HG02571 (cell line): ENCODE measurements around the gene PPY.
"Not testable (repeated sequence)": the region's sequence is repeated elsewhere in the genome, so short reads cannot be mapped to it uniquely, and the experiment has no call there.

Experiments used
- ATAC-seq: cut with Tn5 transposase; IDR thresholded peaks from one replicate; pipeline ENCODE4 v1.9.1; 2021; ENCODE audit warnings: mild to moderate bottlenecking, moderate library complexity; ENCODE audit not compliant: unreplicated experiment

PPY gene

DNA sequence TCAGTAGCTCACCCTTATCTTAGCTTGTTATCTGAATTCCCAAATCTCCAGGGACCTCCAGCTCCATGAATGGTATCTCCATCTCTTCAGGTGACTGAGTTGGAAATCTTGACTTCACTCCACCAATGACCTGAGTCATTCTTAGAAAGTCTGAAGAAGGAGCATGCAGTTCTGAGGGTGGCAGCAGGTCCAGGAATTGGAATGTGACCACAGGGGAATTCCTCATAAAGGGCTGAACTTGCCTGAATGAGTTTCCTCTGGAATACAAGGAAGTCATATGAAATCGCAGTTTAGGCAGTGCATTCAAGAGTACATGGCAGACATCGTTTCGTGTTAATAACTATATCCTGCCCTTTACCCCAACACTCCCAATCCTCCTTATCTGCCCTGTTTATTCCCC, 24.0 kb upstream of the PPY start:
- ATAC-seq, result no peak

DNA sequence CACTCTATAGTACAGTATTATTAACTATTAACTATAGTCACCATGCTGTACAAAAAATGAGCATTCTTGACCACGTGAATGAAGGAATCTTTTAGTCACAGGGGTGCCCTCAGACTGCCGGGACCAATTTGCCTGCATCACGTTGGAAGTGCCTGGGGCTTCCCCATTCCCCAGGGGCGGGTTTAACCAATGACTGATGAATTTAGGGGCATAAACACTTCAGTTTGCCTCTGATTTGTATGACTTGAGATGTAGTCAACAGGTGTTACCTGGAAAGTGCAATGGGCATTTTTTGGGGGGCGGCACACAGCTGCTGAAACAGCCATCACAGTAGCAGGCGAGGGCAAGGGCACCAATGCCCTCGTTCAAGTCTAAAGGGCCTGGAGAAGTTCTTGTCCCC, 20.2 kb upstream of the PPY start:
- no peak for ATAC-seq

DNA sequence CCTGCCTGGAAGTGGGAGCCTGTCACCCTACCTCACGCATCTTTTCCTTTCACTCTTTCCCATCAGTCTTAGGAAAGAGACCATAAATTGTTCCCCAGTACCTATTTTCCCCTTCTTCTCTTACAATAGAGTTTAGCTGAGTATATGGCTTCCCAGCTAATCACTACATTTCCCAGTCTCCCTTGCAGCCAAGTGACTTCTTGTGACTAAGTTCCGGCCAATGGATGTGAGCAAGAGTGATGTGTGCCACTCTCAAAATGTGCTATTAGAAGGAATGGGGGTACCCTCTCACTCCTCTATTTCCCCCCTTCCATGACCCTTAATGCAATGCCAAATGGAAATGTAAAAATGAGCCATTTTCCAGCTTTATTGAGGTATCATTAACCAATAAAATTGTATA, 19.7 kb upstream of the PPY start:
- ATAC-seq, result no peak

DNA sequence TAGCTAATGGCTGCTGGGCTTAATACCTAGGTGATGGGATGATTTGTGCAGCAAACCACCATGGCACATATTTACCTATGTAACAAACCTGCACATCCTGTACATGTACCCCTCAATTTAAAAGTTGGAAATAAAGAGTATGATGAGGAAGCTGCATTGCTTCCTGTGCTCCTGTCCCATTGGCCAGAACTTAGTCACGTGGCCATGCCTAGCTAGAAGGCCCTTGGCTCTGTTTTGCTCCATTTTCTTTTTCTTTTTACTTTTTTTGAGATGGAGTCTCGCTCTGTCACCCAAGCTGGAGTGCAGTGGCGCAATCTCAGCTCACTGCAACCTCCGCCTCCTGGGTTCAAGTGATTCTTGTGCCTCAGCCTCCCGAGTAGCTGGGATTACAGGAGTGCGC, 19.0 kb upstream of the PPY start:
- ATAC-seq, result not testable (repeated sequence)

DNA sequence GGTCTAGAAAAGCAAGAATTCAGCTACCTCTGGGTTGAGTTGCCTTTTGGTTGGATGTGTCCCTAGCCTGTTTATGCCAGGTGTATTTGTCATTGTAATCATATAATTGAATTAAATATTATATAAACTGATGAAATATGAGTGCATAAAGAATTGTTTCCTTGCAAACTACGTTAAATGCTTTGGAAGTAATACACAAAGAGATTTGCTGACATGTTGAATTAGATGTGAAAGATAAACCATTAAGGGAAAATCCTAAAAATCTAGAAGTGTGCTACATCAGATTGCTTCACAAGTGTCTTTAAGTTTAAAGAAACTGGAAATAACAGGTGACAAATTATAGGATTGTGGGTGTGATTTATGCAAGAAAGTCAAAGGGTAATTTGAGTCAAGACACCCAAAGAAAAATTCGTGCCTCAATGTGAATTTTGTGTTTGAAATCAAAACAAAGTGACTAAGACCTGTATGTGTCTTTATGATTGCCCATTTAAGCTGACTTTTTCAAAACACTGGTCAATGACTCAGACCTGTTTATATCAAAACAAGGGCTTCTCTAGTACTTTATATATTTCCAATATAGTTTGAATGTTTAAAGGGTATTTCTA, 16.6 kb upstream of the PPY start:
- ATAC-seq, result no peak

DNA sequence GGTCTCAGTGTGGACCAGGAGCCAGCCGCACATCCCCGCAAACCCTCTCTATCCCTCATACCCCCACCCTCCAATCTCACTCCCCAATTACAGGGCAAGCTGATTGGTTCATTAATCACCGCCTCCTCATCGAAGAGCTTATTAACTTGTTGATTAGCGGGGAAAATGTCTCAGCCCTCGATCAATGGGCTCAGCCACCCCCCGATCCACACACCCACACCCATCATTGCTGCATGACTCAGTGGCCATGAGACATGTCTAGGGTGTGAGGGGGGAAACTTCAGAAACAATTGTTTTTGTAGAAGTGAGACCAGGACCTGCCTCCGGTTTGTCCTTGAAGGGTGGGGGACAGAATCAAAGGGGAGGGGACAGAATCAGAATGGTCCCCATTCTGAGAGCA, 13.9 kb upstream of the PPY start:
- ATAC-seq, result no peak

DNA sequence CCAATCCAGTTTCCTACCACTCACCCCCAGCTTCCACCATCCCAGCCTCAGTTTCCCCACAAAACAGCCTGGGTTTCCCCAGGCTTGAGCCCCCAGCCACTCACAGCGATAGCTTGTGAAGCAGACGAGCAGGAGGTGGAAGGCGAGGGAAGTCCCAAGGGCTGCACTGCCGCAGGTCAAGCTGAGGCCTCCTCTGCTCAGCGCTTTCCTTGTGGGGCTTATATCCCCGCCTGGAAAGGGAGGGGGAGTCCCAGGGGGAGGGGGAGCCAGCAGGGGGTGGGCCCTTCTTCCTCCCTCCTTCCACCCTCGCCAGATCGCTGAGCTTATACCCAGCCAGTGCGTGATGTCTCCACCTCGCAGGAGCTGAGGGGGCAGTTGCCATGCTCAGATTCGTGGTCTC, 11.5 kb upstream of the PPY start, which contains the start of gene PYY:
Gene PYY, minus strand, starts transcription at position 195 of the 400 bp plus-strand sequence. CDS start 457 bp downstream, outside the sequence.
- ATAC-seq, result no peak

DNA sequence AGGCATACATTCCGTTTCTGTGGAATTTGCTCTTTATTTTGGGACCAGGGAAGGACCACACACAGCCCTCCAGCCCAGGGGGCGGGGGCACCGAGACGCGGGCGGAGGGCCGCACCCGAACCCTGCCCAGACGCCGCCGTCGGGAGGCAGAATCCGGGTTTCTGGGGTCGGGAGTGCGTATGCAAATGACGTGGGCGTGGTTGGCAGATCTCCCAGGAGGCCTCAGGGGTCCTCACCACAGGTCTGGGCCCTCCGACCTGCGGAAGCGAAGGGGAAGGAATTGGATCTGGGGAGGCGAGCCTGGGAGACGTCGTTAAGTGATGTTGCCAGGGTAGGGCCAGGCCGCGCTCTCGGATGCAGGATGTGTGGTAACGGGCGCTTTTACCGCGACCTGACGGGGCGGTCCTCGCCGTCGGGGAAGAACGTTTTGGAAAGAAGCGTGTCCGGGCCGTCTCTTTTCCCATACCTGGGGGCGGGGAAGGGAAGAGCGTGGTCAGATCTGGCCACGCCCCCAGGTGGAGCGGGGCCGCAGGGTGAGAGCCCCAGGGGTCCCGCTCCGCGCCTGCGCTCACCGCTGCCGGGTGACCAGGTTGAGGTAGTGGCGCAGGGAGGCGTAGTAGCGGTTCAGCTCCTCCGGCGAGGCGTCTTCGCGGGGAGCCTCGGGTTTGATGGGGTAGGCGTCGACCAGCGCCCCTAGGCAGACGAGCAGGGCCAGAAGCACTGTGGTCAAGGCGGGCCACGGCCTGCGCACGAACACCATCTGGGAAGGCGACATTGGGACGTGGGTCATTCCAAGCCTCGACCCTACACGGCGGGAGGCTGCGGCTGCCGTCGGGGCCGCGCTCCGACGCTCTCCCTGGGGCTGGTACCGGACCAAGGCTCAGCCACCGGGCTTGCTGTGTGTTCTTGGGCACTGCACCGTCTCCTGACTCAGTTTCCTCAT, 10.7 kb upstream of the PPY start:
- no peak for ATAC-seq

DNA sequence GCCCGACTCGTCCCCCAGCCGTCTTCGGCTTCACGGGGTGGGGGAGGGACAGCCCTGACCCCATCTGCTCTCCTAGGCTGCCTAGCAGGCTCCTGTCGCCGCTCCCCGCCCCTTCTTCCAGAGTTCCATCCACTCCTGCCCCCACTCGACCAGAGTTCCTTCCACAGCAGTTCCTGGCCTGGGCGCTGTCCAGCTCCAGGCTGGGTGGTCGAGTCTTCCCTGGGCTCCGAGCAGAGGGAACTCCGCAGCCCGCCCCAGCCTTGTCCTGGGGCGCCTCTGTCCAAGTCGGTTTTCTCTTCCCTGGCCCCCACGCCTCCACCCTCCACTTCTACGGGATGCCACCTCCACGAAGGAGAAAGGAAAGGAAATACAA, 10.1 kb upstream of the PPY start:
- no peak for ATAC-seq

DNA sequence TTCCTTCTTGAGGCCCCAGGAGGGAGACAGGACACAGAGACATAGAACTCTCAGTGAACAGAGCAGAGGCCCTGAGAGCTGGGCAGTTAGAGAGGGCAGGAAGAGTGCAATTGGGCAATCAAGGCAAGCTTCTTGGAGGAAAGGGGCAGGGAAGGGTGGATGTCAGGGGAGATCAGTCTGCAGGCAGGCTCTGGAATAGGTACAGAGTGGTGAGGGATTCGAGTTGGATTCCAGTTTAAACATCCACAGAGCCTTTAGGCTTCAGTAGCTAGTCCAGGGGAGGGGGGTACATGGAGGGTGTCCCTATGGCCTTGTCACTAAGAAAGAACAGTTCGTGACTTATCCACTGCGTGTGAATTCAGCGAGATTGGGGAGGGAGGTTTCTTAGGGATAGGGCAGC, 9.5 kb upstream of the PPY start:
- no peak for ATAC-seq

DNA sequence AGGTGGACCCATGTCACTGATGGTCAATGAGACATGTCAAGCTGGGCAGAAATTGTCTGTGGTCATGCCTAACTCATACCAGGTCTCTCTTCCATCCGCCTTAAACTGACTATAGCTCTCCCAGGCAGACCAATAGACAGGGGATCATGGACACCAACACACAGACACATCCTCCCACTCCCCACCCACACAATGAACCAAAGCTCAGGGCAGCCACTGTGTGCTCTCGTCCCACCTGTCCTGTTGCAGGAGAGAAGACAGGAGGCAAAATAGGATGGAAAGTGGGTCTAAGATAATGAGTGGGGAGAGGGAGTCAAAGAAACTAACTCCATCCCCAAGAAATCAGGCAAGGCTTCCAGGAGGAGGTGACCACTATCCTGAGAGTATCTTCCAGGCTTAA, 8.3 kb upstream of the PPY start:
- no peak for ATAC-seq

DNA sequence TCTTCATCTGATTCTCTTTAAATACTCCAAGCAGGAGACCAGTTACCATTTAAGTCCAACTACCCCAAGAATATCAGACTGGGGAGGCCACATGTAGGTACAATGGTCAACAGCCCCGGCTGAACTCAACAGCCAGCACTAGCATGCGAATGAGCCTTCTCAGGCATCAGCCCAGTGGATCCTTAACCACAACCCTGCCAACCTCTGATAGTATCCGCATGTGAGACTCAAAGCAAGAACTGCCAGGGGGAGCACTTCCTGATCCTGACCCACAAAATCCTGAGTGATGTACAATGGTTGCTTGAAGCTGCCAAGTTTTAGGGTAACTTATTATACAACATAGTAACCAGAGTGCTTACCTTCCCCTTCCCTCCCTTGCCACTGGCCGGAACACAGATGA, 7.5 kb upstream of the PPY start:
- ATAC-seq, result no peak

DNA sequence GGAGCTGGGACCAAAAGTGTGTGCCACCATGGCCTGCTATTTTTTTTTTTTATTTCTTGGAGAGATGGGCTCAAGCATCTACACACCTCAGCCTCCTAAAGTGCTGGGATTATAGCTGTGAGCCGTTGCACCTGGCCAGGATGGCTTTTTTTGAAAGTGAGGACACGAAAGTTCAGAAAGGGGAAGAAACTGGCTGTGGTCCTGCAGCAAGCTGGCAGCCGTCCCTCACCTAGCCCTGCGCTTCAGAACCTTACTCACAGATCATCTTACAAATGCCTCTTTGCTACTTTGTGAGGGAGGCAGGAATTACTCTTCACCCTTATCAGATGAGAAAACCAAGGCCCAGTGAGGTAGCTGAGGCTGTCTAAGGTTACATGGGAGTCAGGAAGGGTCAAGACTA, 4.5 kb upstream of the PPY start:
- no peak for ATAC-seq

DNA sequence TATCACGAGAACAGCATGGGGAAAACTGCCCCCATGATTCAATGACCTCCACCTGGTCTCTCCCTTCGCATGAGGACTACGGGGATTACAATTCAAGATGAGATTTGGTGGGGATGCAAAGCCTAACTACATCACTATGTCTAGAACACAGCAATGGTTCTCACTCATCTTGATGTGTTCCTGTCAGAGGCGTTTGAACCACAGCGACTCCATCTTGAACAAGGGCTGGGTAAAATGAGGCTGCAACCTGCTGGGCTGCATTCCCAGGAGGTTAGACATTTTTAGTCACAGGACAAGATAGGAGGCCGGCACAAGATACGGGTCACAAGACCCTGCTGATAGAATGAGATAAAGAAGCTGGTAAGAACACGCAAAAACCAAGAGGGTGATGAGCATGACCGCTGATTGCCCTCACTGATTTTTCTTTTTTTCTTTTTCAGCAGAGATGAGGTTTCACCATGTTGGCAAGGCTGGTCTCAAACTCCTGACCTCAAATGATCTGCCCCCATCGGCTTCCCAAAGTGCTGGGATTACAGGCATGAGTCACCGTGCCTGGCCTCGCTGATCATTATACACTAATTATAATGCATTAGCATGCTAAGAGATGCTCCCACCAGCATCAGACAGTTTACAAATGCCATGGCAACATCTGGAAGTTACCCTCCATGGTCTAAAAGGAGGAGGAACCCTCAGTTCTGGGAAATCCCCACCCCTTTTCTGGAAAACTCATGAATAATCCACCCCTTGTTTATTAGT, 3.0 kb upstream of the PPY start:
- ATAC-seq, result no peak

DNA sequence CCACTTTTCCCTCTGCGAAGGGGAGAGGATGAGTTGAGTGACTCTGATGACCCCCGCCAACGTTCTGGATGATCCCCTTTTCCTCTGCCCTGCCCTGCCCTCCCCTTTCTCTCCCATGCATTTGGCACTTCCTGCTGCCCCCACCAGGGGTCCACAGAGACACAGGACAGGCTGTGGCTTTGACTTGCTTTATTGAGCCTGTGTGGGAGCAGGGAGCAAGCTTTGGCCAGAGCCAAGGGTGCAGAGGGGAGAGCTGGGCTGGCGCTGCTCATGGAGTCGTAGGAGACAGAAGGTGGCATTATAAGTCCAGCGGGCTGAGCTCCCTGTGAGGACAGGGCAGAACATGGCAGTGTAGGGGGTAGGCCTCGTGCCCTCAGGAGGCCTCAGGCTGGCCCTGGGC, 1.6 kb downstream of the PPY start:
- no peak for ATAC-seq

DNA sequence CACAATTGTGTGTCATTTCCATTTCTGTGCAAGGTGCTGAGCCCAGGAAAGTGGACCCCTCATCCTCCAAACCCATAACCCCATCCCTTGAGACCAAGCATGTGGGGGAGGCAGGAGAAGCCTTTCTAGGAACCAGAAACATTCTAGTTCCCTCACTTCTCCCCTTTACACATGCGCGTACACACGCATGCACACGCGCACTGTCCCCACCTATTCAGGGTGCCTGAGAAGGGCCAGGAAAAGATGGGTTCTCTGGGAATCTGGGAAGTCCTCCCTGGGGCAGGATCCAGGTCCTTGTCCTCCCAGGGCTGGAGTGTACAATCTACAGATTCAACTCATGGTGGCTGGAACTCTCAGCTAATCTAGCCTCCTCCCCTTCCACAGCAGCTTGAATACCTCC, 2.4 kb downstream of the PPY start:
- ATAC-seq, result no peak

DNA sequence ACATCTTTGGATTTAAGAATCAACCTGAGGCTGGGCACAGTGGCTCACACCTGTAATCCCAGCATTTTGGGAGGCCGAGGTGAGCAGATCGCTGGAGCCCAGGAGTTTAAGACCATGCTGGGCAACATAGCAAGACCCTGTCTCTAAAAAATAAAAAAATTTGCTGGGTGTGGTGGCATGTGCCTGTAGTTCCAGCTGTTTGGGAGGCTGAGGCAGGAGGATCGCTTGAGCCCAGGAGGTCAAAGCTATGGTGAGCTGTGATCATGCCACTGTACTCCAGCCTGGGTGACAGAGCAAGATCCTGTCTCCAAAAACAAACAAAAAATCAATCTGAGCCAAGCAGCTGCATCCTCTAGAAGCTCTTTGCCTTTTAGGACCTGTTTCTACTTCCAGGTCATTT, 2.8 kb downstream of the PPY start:
- not testable (repeated sequence) for ATAC-seq

DNA sequence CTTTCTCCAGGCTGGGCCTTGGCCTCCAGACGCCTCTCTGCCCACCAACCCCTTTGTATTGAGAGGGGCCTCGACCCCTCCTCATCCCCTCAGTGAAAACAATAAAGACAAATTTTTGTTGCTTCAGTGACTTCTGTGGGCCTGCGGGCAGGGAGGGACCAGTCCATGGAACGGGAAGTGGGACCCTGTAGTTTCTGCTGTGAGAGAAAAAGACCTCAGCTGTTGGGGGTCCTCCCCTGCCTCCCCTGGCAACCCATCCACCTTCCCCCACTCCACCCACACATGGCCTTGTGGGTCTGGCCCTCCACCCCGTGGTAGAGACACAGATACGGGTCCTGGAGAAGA, 3.5 kb downstream of the PPY start:
- no peak for ATAC-seq

DNA sequence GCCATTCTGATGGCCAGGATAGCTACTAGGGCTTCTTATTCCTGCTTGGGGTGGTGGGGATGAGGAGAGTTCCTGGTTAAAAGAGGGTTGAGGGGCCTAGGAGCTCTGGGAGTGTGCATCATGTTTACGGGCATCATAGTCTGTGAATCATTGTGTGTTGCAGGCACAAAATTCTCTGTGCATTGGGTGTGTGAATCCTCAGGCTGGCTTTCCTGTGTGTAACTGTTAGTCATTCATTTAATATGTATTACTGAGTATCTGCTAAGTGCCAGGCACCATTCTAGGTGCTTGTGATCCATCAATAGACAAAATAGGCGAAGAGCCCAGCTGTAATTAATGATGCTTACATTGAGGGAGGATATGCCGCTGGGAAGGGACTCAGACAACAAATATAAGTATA, 5.8 kb downstream of the PPY start:
- ATAC-seq, result no peak

DNA sequence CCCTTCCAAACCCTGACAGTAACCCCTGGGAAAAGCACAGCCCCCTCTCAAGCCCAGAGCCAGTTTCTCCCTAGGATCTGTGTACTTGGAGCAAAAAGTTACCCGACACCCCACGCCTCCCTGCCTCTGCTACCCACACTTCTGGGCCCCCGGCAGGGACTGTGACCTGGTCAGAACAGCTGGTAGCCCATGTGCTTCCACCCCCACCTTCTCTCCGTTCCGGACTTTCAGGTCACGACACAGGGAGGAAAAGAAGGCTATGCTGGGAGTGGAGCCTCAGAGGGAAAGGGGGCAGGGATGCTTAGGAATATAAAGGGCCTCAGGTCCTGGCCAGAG, 6.4 kb downstream of the PPY start:
- no peak for ATAC-seq

DNA sequence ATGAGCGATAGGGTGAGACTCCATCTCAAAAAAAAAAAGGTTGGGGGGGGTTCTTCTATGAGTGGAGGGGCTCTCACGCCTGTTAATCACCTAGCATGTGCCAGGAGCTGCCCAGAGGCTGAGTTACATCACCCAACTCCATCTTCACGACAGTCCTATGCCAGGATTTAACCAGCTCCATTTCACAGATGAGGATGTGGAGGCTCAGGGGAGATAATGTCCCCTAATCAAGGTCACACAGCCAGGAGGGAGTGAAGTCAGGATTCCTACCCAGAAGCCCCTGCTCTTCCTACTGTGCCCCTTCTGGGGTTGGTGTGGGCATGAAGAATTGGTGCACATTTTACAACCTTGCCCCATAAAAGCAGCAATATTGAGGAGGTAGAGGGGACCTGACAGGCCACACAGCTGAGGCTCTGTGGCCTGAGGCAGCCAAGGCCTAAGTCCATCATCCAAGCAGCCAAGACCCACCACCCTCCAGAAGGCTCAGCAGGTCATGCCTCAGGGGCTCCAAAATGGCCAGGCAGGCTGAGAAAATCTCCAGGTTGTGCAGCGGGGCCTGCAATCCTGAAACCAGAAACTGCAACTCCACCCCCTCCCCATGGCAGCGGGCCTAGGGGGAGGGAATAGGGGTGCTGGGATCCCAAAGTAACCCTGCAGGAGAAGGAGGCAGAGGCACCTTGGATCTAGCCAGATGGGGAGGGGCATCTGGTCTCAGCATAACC, 6.9 kb downstream of the PPY start:
- no peak for ATAC-seq
